ENCODE data around the gene RTP2. TPM values are rescaled to one million over a fixed set of nuclear protein-coding genes. Genes with fewer than 3 reads are reported as not detected.

Gene RTP2
- total and polyA plus RNA-seq, 10 of the 15 experiments (the other 5 are each of a cell fraction or from before 2014, with no cell fraction given), result not detected

- no peak overlapping the region for H3K4me2 ChIP-seq (ENCODE audit: control insufficient read depth, insufficient read depth)
- CTCF ChIA-PET, result interaction anchor here (0.9 kb wide), 1 partner anchor 15 kb away, joined by 3 read pairs; no protein-coding TSS in a partner anchor
- DNase-seq (ENCODE audit: low read depth, low spot score) (no peak), FAIRE-seq (no peak), ATAC-seq (no peak)
- no peak overlapping the region for H3K27ac ChIP-seq (ENCODE audit: control insufficient read depth, insufficient read depth)
- no peak overlapping the region for H2AFZ ChIP-seq (ENCODE audit: control insufficient read depth, low read depth, low read length)
- H3K27me3 ChIP-seq (replicated peaks in 1 of 2; ENCODE audit: control insufficient read depth in 2 of 2, insufficient read depth in 2 of 2, low read length in 1 of 2), result no peaks in the 10 kb centered on the region; a peak in 1 of 4 replicates
- in situ Hi-C loops (cut with MboI), result no loop called here
- POLR2A ChIA-PET, result no interaction called here
- 46% methylated on average over 38 of the region's 42 CpGs for WGBS (ENCODE audit: insufficient coverage, insufficient replicate concordance, low lambda C conversion rate, missing lambda C conversion rate)
- SMC1A ChIA-PET (ENCODE audit: uncharacterized antibody, unreplicated experiment), result no interaction called here
- no TSS peak for BruUV-seq (replicated peaks)
- no peak overlapping the region for H3K9ac ChIP-seq (ENCODE audit: control insufficient read depth, insufficient read depth, low read length)
- H4K20me1 ChIP-seq (ENCODE audit: control insufficient read depth, insufficient read depth), result no peaks in the 10 kb centered on the region
- intact Hi-C loops (cut with micrococcal nuclease; ENCODE audit: unreplicated experiment), result no loop called here
- no peaks in the 10 kb centered on the region for H3K79me2 ChIP-seq (ENCODE audit: control insufficient read depth, insufficient read depth, low read length)
- H3K4me3 ChIP-seq, result no peak overlapping the region
- no peaks in the 10 kb centered on the region for H3K4me1 ChIP-seq (ENCODE audit: control insufficient read depth, insufficient read depth, low read length)
- no peaks in the 10 kb centered on the region for H3K9me3 ChIP-seq (replicated peaks; ENCODE audit: control insufficient read depth, insufficient read depth, low read length)
- RAD21 ChIA-PET (ENCODE audit: unreplicated experiment), result no interaction called here
- no peaks in the 10 kb centered on the region for H3K36me3 ChIP-seq (ENCODE audit: control insufficient read depth in 2 of 2, insufficient read depth in 2 of 2, low read length in 1 of 2)
- TF ChIP-seq IRF4 (IDR thresholded peaks at IDR 0.05; ENCODE audit: low read depth, low read length) (no peak), STAT3 (IDR thresholded peaks at IDR 0.05; ENCODE audit: low read depth, low read length) (no peak), HDAC6 (IDR thresholded peaks at IDR 0.05; ENCODE audit: unreplicated experiment) (no peak), BCL11A (IDR thresholded peaks at IDR 0.05; ENCODE audit: low read depth, low read length) (no peak), ELK1 (IDR thresholded peaks at IDR 0.05; ENCODE audit: low read depth, low read length) (no peak), NBN (IDR thresholded peaks at IDR 0.05) (no peak), CEBPZ (IDR thresholded peaks at IDR 0.05; ENCODE audit: low read depth, low read length) (no peak), CBX3 (IDR thresholded peaks at IDR 0.05; ENCODE audit: borderline replicate concordance, low read depth) (no peak), PML (IDR thresholded peaks at IDR 0.05; ENCODE audit: low read length) (no peak)
- TF ChIP-seq, protein P1, sequence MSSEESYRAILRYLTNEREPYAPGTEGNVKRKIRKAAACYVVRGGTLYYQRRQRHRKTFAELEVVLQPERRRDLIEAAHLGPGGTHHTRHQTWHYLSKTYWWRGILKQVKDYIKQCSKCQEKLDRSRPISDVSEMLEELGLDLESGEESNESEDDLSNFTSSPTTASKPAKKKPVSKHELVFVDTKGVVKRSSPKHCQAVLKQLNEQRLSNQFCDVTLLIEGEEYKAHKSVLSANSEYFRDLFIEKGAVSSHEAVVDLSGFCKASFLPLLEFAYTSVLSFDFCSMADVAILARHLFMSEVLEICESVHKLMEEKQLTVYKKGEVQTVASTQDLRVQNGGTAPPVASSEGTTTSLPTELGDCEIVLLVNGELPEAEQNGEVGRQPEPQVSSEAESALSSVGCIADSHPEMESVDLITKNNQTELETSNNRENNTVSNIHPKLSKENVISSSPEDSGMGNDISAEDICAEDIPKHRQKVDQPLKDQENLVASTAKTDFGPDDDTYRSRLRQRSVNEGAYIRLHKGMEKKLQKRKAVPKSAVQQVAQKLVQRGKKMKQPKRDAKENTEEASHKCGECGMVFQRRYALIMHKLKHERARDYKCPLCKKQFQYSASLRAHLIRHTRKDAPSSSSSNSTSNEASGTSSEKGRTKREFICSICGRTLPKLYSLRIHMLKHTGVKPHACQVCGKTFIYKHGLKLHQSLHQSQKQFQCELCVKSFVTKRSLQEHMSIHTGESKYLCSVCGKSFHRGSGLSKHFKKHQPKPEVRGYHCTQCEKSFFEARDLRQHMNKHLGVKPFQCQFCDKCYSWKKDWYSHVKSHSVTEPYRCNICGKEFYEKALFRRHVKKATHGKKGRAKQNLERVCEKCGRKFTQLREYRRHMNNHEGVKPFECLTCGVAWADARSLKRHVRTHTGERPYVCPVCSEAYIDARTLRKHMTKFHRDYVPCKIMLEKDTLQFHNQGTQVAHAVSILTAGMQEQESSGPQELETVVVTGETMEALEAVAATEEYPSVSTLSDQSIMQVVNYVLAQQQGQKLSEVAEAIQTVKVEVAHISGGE (CRISPR knock-in tag; IDR thresholded peaks at IDR 0.05), result no peak
- TF ChIP-seq, protein P2, sequence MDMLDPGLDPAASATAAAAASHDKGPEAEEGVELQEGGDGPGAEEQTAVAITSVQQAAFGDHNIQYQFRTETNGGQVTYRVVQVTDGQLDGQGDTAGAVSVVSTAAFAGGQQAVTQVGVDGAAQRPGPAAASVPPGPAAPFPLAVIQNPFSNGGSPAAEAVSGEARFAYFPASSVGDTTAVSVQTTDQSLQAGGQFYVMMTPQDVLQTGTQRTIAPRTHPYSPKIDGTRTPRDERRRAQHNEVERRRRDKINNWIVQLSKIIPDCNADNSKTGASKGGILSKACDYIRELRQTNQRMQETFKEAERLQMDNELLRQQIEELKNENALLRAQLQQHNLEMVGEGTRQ (IDR thresholded peaks at IDR 0.05; ENCODE audit: borderline replicate concordance, low read depth, low read length), result no peak
- TF ChIP-seq, protein P3, sequence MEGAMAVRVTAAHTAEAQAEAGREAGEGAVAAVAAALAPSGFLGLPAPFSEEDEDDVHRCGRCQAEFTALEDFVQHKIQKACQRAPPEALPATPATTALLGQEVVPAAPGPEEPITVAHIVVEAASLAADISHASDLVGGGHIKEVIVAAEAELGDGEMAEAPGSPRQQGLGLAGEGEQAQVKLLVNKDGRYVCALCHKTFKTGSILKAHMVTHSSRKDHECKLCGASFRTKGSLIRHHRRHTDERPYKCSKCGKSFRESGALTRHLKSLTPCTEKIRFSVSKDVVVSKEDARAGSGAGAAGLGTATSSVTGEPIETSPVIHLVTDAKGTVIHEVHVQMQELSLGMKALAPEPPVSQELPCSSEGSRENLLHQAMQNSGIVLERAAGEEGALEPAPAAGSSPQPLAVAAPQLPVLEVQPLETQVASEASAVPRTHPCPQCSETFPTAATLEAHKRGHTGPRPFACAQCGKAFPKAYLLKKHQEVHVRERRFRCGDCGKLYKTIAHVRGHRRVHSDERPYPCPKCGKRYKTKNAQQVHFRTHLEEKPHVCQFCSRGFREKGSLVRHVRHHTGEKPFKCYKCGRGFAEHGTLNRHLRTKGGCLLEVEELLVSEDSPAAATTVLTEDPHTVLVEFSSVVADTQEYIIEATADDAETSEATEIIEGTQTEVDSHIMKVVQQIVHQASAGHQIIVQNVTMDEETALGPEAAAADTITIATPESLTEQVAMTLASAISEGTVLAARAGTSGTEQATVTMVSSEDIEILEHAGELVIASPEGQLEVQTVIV (IDR thresholded peaks at IDR 0.05; ENCODE audit: borderline replicate concordance, partially characterized antibody), result no peak
Measured at GRCh38 chr3:187698499-187699399, 3.6 kb downstream of the RTP2 start.

Data from GM12878 (cell line).